Mammary epithelial cell (primary cell): ENCODE measurements around the gene ACSS1.

Source experiments
- EZH2 ChIP-seq: IDR thresholded peaks from 2 replicates; pipeline ENCODE4 v1.6.1; 2012; ENCODE audit warnings: low read length, inconsistent platforms, borderline replicate concordance
- TF ChIP-seq, protein P1 (sequence below), 2 donors: IDR thresholded peaks in 1 of 2; conservative IDR thresholded peaks in 1 of 2; 2 replicates each; pipeline ENCODE4 v1.5.1; 2011 to 2012; ENCODE audit warnings: inconsistent platforms in 2 of 2, low read length in 2 of 2, mild to moderate bottlenecking in 2 of 2, control low read depth in 1 of 2, low read depth in 1 of 2; ENCODE audit not compliant: insufficient read depth in 1 of 2; ENCODE audit errors: extremely low read depth in 1 of 2

DNA sequence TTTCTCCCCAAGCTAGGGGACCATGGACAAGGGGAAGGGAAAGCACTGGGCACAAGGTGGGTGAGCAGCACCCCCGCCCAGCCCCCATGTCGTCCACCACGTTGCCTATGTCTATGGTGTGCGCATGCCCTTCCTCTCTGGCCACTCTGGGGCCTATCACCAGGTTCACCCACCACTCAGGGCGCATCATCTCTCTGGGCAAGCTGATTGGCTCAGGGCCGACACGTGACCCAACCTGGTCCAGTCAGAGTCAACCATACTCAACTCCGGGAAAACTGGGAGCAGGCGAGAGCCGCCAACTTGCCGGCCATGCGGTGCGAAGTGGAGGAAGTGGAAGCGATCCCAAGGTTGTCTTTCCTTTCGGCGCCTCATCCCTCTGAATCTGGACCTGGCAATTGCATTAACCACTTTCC is 25.9 kb downstream of the ACSS1 start:
- TF ChIP-seq, protein P1, sequence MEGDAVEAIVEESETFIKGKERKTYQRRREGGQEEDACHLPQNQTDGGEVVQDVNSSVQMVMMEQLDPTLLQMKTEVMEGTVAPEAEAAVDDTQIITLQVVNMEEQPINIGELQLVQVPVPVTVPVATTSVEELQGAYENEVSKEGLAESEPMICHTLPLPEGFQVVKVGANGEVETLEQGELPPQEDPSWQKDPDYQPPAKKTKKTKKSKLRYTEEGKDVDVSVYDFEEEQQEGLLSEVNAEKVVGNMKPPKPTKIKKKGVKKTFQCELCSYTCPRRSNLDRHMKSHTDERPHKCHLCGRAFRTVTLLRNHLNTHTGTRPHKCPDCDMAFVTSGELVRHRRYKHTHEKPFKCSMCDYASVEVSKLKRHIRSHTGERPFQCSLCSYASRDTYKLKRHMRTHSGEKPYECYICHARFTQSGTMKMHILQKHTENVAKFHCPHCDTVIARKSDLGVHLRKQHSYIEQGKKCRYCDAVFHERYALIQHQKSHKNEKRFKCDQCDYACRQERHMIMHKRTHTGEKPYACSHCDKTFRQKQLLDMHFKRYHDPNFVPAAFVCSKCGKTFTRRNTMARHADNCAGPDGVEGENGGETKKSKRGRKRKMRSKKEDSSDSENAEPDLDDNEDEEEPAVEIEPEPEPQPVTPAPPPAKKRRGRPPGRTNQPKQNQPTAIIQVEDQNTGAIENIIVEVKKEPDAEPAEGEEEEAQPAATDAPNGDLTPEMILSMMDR (conservative IDR thresholded peaks at IDR 0.05 in 1 of 2, IDR thresholded peaks at IDR 0.05 in 1 of 2; ENCODE audit: extremely low read depth in 1 of 2, insufficient read depth in 1 of 2, low read depth in 1 of 2, low read length in 2 of 2) = no peak
- TF ChIP-seq EZH2 = no peak
